ENCODE data around the gene SF3B3.

Gene SF3B3

GRCh38 chr16:70569752-70570151 lies 46.1 kb downstream of the SF3B3 start:
- POLR2A ChIA-PET, result no interaction called here
- no peak for TF ChIP-seq CTCF (IDR thresholded peaks at IDR 0.05; ENCODE audit: control extremely low read depth, extremely low read depth, low read depth, missing control alignments)
- no peak for DNase-seq (ENCODE audit: extremely low spot score)
- CTCF ChIA-PET, result interaction anchor here (1.6 kb wide), 1 partner anchor 89 kb away, joined by 3 read pairs; no protein-coding TSS in a partner anchor

- no peak for DNase-seq (ENCODE audit: extremely low spot score)
- ChIA-PET CTCF (no interaction called here), POLR2A (interaction anchor here (0.5 kb wide), 1 partner anchor 308 kb away, joined by 4 read pairs; no protein-coding TSS in a partner anchor)
- TF ChIP-seq CTCF (IDR thresholded peaks at IDR 0.05; ENCODE audit: control extremely low read depth, extremely low read depth, low read depth, missing control alignments), result no peak
These were observed 47.5 kb downstream of the SF3B3 start for GRCh38 chr16:70570967-70571570.

GRCh38 chr16:70571623-70572022 lies 48.0 kb downstream of the SF3B3 start:
- no peak for DNase-seq (ENCODE audit: extremely low spot score)
- TF ChIP-seq CTCF (IDR thresholded peaks at IDR 0.05; ENCODE audit: control extremely low read depth, extremely low read depth, low read depth, missing control alignments), result no peak
- ChIA-PET CTCF (interaction anchor here (0.9 kb wide), 1 partner anchor 21 kb away, joined by 3 read pairs; no protein-coding TSS in a partner anchor), POLR2A (no interaction called here)

- no peak for TF ChIP-seq CTCF (IDR thresholded peaks at IDR 0.05; ENCODE audit: control extremely low read depth, extremely low read depth, low read depth, missing control alignments)
- CTCF ChIA-PET, result interaction anchor here (0.9 to 2.7 kb wide), 4 partner anchors 11 to 21 kb away, joined by 3 to 13 read pairs (median 7); no protein-coding TSS in a partner anchor
- POLR2A ChIA-PET, result no interaction called here
- DNase-seq (ENCODE audit: extremely low spot score), result no peak
These were observed 48.7 kb downstream of the SF3B3 start for GRCh38 chr16:70572050-70572925.

GRCh38 chr16:70572926-70573270 lies 49.3 kb downstream of the SF3B3 start:
- POLR2A ChIA-PET, result no interaction called here
- no peak for DNase-seq (ENCODE audit: extremely low spot score)
- CTCF ChIA-PET, result interaction anchor here (1.3 to 2.7 kb wide), 4 partner anchors 9 to 20 kb away, joined by 3 to 13 read pairs (median 7); no protein-coding TSS in a partner anchor
- no peak for TF ChIP-seq CTCF (IDR thresholded peaks at IDR 0.05; ENCODE audit: control extremely low read depth, extremely low read depth, low read depth, missing control alignments)

GRCh38 chr16:70573451-70574121 lies 50.0 kb downstream of the SF3B3 start:
- ChIA-PET POLR2A (interaction anchor here (0.6 kb wide), 1 partner anchor 18 kb away, joined by 3 read pairs; no protein-coding TSS in a partner anchor), CTCF (interaction anchor here (0.7 to 2.7 kb wide), 5 partner anchors 10 to 198 kb away, joined by 3 to 13 read pairs (median 3); no protein-coding TSS in a partner anchor)
- no peak for DNase-seq (ENCODE audit: extremely low spot score)
- TF ChIP-seq CTCF (IDR thresholded peaks at IDR 0.05; ENCODE audit: control extremely low read depth, extremely low read depth, low read depth, missing control alignments), result no peak
